ENCODE data around the gene PACRGL.

DNA sequence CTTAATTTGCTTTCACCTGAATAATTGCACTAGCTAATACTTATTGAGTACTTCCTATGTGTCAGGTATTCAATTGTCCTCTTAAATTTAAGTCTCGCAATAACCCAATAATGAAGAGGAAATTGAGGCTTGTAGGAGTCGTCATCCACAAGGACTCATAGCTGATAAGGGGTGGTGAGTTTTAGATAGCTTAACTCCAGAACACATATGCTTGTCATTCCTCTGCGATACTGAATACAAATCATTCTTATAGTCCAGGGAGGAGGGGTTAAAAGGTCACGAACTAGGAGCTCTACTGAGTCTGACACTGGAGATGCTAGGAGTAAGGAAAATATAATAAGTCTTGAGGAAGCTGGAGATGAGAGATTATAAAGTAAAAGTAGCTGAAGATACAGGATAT is 1.4 kb upstream of the PACRGL start:
- no peak for TF ChIP-seq ASH2L (IDR thresholded peaks at IDR 0.05; ENCODE audit: borderline replicate concordance, low read depth)
- TF ChIP-seq EZH2 (IDR thresholded peaks at IDR 0.05; ENCODE audit: borderline replicate concordance, control insufficient read depth, low read depth, low read length), result no peak
- no peak for TF ChIP-seq SREBF1 (IDR thresholded peaks at IDR 0.05; ENCODE audit: low read length)
- no peak for TF ChIP-seq ZBTB33 (IDR thresholded peaks at IDR 0.05)
- TF ChIP-seq BHLHE40 (IDR thresholded peaks at IDR 0.05; ENCODE audit: borderline replicate concordance in 1 of 2, low read depth in 2 of 2, low read length in 1 of 2), result no peak
- no peak for TF ChIP-seq USF1 (IDR thresholded peaks at IDR 0.05; ENCODE audit: borderline replicate concordance, extremely low read length, insufficient read depth, low read depth, low read length)
